Superior temporal gyrus (tissue), 1 donor: Measurements from ENCODE around the gene SEC16A.
"Not testable (repeated sequence)": the region's sequence is repeated elsewhere in the genome, so short reads cannot be mapped to it uniquely, and the experiment has no call there.

Experiments
- DNase-seq: peaks from one replicate; pipeline ENCODE4 v3.0.0-alpha.2; 2016; ENCODE audit errors: extremely low spot score

SEC16A gene

DNA sequence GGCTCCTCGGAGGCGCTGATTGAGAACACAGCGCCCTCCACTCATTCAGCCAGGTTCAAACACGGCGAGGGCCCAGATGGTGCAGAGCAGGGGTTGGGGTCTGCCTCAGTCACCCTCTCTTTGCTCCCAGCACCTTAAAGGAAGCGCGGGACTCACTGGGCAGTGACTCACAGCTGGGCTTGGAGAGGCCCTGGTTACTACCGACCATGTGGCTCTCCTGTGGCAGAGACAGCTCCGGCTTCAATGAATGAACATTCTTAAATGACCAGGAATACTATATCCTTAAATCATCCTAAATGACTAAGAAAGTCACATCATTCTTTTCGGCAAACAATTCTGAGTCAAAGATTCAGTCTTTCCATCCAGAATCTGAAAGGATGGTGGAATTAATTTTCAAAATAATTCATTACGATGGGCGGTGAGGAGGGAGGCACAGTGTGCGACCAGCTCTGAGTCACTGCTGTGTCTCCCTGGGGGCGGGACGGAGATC, 41.6 kb downstream of the SEC16A start:
- no peak for DNase-seq

DNA sequence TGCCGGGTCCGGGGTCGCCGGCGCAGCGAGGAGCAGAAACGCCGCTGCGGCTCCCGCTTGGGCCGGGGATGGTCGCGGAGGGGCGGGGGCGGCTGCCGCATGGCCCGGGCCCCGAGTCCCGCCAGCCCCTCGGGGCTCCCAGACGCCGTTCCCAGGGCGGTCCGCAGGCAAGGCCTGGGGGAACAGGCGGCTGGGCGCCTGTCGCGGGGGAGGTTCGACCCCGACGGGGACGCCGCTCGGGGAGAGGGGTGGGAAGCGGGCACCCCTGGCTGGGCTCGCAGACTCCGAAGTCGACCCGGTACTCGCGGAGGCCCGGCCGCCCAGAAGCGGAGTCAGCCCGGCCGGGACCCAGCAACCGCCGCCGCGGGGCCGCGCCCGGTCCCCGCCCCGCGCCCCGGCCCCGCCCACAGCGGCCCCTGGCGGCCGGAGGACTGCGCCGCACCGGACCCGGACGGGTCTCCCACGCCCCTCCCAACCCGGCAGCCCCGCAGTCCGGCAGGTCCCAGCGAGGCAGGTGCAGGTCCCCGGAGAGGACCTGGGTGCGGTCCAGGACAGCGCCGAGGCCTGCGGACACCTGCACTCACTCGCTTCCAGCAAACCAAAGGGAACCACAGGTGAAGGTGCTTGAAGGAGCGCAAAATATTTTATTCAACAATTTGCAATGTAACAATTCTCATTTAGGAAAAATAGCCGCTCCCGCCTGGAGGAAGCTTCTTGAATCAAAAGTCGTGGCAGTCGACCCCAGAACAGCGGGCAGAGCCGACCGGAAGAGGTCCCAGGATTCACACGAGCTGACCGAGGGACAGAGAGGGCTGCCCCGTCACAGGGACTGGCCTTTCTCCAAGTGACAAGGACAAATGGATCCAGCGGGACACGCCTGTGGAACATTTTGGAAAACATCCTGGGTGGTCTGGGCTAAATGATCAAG, 43.1 kb downstream of the SEC16A start, which contains the start of gene INPP5E:
TSS of gene INPP5E (minus strand) at position 365 of the 928 bp plus-strand sequence. CDS start 426 bp downstream, outside the sequence.
- peak; percentile 56 for DNase-seq

DNA sequence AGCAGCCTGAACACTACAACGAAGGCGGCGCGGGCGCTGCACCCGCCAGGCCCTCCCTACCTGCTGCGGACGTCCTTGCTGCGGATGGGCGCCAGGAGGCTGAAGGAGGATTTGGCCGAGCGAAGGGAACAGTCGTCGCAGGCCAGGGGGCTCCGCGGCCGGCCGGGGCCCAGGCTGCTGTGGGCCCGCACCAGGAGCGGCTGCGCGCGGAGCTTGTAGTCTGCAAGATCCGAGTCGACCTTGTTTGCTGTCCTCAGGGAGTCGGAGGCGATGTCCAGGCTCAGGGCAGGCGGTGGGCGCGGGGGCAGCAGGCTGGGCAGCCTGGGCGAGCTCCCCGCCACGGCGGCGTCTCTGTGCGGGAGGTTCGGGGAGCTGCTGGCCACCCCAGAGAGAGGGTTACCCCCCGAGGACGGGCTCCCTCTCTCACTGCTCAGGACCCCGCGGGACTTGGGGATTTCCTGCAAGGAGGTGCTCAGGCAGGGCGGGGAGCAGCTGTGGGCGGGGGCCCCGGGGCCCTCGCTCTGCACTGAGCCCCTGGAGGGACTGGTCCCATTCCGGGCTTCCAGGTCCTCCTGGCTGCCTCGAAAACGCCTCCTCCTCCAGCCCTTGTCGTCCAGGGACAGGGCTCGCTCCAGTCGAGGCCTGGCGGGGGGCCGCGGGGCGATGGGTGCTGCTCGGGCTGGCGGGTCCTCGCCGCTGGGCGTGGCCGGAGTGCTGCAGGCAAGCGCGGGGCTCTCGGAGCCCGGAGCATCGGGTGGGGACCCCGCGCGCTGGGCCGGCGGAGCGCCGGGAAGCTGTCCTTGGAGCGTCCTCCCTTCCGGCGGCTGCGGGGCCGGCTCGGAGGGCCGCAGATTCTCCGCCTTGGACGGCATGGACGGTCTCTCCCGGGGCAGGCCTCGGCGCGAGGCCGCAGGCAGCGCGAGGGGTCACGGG, 44.0 kb downstream of the SEC16A start:
- DNase-seq = no peak

DNA sequence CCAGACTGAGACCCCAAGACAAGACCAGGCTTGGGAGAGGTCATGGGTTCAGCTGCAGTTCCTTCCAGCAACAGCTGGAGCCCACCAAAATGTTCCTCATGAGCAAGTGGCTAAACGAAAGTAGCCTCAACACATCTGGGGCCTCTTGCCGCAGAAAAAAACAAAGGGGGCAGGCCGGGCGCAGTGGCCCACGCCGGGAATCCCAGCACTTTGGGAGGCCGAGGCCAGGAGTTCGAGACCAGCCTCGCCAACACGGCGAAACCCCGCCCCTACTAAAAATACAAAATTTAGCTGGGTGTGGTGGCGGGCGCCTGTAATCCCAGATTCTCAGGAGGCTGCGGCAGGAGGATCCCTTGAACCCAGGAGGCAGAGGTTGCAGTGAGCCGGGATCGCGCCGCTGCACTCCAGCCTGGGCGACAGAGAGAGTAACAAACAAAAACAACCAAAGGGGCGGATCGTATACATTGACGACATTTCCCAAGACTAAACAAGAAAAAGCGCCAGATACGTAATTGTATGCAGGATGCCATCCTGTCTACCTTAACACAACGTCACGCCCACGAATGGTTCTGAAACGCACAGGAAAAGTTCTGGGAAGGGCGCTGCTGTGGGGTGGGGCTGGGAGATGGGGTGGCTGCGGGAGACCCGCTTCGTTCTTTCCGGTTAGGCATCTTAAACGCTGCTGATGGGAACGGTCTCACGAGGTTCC, 44.8 kb downstream of the SEC16A start:
- DNase-seq = no peak

DNA sequence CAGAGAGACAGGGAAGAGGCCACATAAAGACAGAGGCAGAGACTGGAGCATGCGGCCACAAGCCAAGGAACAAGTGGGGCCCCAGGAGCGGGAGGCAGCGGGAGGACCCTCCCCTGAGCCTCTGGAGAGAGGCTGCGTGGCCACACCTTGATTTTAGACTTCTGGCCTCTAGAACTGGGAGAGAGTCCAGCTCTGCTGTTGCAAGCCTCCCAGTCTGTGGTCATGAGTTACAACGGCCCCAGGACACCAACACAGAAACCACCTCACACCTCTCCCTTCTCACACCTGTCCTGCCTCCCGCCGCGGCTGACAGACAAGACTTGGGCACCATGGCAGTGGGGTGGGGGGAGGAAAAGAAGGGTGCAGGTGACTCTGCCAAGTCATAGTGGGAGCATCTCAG, 45.4 kb downstream of the SEC16A start:
- DNase-seq = no peak

DNA sequence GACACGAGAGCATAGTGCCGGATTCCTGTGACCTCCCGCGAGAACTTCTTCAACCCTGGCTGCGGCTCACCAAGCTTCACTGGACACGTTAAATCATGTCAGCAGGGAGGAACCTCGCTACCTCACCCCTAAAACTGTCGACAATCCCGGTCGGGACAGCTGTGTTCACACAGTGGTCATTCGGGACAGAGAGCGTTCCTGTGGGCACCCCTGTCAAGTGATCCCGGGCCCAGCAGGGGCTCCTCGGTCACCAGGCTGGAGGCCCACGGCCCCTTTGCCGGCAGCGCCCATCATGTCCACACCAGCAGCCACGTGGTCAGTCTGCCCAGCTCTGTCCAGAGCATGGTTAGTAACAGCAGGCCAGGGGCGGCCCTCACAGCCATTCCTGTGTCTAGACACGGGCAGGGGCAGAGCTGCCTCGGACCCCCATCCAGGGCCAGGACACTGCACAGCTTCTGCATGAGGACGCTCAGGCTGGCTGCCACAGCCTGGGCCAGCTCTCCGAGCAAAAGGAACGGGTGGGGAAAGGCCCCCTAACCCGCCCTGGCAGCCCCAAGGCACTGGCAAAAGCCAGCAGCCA, 46.7 kb downstream of the SEC16A start:
- DNase-seq = no peak

DNA sequence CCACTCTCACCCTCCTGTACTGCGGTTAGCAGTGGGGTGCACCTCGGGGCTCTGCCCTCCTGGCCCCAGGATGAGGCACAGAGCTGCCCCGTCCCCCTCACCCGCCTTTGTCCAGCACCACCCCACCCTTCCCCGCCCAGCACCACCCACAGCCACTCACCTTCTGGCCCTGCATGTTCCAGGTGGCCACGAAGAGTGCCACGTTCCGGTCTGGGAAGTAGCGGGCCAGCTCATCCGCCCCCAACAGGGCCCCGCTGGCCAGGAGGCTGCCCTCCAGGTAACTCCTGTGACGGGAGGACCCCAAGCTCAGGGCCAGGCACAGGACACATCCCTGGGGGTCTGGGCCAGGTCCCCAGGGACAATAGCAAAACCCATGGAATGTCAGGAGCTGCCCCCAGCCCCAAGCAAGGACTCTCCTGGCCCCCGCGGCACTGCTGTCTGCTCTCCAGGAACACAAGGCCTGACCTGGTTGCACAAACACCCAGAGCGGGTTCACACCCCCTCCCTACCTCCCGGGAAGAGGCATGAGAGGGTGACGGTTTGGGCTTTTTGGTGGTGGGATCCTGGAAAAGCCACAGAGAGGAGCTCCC, 48.2 kb downstream of the SEC16A start:
- DNase-seq = no peak

DNA sequence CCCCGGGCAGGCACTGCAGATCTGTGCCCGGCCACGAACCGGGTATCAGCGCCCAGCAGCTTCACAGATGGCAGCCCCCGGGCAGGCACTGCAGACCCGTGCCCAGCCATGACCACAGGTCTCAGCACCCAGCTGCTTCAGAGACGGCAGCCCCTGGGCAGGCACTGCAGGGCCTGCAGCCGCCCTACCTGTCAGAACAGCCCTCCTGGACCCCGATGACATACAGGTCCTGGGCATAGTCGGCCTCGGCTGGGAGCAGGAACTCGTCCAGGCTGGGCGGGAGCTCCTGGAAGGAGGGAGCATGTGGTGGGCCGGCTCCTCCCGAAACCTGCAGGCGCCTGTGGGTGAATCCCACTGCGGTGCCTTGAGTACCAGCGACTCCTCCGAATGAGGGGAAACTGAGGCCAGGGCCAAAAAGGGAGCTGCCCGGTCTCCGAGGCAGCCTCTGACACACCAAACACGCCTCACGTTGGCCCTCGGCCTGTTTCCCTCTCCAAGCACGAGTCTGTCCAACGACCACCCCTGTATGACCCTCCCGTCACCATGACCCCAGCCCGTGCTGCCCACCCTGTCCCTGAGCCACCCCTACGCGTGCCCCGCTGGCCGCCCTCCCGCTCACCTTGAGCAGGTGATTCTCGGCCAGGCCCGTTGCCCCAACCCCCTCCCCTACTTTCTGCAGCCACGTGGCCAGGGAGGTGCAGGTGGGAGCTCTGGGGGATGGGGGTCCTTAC, 48.8 kb downstream of the SEC16A start:
- no peak for DNase-seq

DNA sequence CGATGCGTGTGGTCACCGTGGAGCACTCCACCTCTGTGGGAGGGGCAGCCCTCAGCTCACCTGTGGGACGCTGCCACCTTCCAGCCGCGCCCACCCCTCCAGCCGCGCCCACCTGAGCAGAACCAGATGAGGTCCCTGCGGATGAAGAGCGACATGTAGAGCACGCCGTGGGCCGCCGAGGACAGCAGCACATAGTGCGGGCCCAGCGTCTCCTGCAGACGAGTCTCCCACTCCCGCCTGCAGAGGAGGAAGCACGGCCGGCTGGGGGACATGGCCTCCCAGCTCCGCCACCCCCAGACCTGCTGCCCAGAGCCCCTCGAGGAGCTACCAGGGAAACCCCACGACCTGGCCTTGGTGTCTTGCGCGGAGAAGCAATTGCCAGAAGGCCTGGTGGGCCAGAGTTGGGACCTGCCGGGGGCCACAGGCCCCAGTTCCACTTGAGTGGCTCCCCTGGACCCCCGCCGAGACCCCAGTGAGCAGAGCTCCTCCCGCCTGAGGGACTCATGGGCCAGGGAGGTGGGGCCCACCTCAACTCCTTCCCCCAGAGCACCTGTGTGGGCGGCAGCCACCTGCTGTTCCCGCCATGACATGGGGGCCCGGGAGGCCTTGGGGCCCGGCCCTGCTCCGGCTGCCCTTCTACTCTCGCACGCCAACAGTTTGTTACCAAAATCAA, 49.7 kb downstream of the SEC16A start:
- no peak for DNase-seq

DNA sequence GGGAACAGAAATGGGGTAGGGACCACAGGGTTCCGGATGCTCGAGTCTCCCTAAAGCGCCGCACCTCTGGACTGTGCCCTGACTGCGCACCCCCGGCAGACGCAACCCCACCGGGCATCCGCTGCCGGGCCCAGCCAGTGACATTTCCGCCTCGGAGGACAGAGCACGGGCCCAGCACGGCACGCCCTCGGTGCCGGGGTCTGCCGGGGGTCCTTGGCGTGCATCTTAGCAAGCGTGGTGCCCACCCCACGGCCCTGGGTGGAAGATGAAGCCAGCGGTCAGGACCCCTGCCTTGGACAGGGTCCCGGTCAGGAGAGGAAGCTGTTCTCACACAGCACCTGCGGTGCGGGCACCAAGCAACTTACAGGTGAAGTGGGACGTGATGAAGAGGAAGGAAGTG, 50.2 kb downstream of the SEC16A start:
- no peak for DNase-seq

DNA sequence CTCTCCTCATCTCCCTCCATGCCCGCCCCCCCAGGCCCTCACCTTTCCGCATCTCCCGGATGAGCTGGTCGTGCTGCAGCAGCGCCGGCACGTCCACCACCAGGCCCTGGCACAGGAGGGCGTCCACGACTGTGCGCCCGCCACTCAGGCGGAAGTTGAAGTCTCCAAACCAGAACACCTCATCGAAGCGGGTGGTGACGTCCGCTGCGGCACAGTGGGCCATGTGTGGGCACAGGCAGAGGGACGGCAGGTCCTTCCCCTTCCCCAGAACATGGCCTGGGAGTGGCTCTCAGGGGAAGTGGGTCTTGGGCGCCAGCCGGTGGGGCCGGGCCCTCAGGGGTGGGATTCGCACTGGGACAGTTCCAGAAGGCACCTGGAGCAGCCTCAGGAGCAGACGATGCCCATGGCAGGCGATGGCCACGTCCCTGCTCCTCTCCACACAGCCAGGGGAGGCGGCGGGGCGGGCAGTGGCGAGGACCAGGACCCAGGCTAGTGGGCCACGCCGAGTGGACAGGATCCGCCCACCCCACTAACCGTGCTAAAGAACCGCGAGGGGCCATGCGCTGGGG, 51.0 kb downstream of the SEC16A start:
- no peak for DNase-seq

DNA sequence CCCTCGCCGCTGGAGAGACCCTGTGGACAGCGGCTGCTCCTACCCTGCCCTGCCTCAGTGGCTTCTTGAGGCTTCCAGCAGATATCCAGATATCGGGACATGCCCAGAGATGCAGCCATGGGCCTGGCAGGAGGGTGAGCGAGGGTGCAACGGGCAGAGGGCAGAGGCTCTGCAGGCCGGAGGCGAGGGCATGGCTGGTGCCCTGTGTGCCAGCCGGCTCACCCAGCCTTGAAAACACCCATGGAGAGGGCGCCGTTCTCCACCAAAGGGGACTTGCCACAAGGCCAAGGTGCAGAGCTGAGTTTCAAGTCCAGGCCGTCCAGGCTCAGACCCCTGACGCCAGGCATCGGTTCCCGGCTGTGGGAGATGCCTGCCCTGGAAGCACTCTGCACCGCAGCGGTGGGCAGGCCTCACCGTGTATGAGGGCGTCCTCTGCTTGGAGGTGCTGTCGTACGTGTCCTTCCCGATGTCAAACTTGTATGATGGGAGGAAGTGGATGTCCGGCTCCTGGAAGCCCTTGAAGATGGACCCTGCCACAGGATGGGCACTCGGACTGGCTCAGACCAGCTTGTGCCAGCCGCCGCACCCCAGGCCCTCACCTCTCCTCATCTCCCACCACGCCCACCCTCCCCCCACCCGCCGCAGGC, 52.1 kb downstream of the SEC16A start:
- no peak for DNase-seq

DNA sequence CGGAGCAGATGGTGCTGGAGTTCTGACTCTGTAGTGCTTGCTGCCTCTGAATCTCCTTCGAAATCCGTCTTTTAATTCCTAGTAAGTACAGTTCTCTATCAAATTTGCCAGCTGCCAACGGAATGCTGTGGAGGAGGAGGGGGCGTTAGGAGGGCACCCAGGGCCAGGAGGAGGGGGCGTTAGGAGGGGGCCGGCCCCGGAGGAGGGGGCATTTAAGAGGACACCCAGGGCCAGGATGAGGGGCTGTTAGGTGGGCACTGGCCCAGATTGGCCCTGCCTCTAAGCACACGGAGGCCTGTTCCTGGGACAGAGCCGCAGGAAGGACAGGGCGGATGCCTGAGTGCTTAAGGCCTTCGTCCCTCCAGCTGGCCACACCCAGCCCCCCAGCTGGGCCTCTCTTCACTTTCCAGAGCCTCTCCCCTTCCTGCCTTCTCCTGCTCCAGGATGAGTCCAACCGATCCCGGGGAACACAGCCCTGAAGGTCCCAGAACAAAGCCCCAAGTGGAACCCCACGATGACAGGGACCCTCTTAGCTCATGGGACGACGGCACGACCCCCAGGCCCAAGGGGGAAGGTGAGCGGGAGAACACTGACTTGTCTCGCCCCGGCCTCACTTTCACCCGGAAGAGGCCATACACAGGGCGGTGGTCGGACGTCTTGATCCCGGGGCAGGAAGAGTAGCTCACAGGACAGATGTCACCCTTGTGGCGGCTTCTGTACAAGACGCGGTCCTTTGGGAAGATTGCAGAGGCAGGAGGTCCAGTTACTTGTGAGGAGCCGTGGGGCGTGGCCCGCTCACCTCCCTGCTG, 53.0 kb downstream of the SEC16A start:
- DNase-seq = no peak

DNA sequence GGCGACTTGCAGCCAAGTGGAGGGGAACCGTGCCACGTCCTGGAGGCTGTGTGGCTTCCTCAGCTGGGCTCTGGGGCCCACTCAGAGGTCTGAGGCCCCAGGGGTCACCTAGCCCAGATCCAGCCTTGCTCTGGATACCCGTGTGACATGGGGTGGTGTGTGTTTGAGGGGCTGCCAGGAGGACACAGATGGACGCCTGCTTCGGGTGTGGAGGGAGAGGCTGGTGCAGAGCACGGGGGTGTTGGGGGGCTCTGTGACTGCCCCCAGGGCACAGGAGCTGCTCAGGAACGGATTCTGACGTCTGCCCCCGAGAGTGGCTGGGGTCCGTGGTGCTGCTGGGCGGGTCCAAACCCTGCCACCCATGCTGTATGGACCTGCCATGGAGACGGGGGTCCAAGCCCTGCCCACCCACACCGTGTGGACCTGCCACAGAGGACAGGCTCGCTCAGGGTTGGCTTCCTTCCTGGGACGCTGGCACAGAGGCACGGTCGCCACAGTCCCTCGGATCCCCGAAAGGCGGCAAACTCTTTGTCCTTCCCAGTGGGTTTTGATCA, 53.7 kb downstream of the SEC16A start:
- DNase-seq = no peak

DNA sequence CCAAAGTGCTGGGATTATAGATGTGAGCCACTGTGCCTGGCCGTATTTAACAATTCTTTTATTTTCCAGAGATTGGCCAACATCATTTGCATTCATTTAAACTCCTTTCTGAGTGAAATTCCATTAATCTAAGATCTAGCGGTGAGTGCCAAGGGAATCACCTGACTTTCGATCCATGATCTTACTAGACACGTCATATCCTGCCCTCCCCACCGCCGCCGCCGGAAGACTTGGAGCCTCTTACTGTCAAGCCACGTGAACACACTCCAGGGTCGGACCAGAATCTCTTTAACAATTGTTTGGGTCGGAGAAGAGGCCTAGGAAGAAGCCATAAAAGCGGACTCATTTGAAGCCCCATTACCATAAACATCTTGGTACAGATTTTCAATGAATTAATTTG, 56.1 kb downstream of the SEC16A start:
- DNase-seq = no peak

DNA sequence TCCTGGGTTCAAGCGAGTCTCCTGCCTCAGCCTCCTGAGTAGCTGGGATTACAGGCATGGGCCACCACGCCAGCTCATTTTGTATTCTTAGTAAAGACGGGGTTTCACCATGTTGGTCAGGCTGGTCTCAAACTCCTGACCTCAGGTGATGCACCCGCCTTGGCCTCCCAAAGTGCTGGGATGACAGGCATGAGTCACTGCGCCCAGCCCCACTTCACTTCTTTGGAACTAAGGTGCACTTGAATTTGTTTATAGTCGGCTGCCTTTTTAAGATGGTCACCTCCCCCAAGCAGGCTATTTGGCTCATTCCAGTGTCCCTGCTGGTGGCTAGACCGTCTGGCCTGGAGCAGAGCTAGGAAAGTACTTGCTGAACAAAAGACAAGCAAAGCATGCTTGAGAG, 57.5 kb downstream of the SEC16A start:
- DNase-seq = not testable (repeated sequence)

DNA sequence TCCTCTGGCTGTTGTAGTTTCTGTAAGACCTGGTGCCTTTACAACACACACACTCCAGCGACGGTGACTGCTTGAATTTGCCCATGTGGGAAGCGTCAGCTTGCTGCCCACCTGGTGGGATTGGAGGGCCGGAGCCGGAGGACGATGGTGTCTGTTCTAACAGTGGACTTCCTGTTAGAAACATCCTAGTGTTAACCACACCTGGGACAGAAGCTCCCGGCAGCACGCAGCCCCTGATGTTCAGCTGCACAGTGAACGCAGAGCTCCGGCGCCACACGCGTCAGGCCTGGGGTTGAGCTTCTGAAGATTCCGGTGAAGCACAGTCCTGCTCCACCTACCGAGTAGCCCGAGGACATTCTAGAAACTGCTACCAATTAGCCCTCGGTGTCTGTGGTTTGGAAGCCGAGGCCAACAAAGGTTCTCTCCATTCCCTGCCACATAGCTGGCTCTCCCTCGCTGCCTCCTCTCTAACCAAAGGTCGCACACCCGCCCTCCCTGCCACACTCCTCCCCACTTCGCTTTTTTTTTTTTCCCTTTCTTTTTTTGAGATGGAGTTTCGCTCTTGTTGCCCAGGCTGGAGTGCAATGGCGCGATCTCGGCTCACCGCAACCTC, 58.0 kb downstream of the SEC16A start:
- no peak for DNase-seq
